ENCODE results near the gene CPEB4. TPM values are rescaled to one million over a fixed set of nuclear protein-coding genes. Genes with fewer than 3 reads are reported as not detected.

Gene CPEB4
- total RNA-seq, 1 donor from 2014 or later, result 11.3 TPM

DNA sequence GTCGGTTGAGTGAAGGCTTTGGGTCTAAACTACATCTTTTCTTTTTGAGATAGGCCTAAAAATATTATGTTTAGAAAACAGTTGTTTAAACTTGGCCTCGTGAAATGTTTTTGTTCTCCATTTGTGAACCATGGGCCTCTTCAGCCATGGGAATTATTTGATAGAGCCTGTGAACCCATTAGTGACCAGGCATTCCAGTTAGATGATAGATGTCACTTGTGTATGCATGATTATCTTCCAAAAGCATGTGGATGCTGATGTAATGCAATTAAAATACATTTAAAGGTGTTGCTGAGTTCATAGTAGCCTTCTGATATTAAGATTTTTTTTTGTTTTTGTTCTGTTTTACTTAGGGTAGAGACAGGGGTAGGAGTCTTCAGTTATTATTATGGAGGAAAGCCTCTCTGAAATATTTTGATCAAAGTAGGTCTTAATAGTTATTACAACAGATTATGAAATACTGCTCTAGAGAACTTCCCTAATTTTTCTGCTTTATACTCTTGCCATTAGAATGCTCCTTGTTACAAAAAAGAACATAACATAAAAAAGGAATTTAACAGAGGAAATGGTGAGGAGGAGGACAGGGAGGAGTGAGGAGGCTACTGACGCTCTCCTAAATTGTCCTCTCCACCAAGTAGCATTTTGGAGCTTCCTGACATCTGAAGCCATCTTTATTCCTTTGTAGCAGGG is 32.9 kb downstream of the CPEB4 start:
- Mint-ChIP-seq H3K9me3 (no peaks in the 10 kb centered on the region), H3K27me3 (ENCODE audit: low read depth) (no peaks in the 10 kb centered on the region), H3K27ac (ENCODE audit: unreplicated experiment) (no peak overlapping the region), H3K4me1 (peaks cover 22% of the 10 kb centered on the region), H3K4me3 (peak overlapping the region; percentile 10), H3K36me3 (ENCODE audit: low read depth) (no peaks in the 10 kb centered on the region)
- DNase-seq (ENCODE audit: low read depth, low spot score), result no peak
- TF ChIP-seq, protein P1, sequence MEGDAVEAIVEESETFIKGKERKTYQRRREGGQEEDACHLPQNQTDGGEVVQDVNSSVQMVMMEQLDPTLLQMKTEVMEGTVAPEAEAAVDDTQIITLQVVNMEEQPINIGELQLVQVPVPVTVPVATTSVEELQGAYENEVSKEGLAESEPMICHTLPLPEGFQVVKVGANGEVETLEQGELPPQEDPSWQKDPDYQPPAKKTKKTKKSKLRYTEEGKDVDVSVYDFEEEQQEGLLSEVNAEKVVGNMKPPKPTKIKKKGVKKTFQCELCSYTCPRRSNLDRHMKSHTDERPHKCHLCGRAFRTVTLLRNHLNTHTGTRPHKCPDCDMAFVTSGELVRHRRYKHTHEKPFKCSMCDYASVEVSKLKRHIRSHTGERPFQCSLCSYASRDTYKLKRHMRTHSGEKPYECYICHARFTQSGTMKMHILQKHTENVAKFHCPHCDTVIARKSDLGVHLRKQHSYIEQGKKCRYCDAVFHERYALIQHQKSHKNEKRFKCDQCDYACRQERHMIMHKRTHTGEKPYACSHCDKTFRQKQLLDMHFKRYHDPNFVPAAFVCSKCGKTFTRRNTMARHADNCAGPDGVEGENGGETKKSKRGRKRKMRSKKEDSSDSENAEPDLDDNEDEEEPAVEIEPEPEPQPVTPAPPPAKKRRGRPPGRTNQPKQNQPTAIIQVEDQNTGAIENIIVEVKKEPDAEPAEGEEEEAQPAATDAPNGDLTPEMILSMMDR (conservative IDR thresholded peaks at IDR 0.05), result no peak

DNA sequence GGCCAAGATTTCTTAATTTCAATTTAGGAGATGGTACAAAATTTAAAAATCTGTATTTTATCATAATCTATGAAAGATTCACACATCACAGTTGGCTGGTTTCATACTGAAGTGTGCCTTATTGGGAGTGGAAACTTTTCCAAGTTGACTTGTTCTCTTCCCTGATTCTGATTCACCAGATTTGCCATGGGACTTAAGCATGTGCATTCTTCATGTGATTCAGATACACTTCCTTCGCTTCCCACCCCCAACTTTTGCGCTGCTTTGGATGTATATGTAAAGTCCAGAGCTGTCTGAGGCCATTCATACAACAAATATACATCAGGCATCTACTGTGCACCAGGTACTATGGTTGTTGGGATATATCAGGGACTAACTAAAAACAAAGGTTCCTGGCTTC is 34.4 kb downstream of the CPEB4 start:
- Mint-ChIP-seq H3K9me3 (no peaks in the 10 kb centered on the region), H3K27me3 (ENCODE audit: low read depth) (no peaks in the 10 kb centered on the region), H3K4me1 (peaks cover 22% of the 10 kb centered on the region), H3K27ac (ENCODE audit: unreplicated experiment) (no peak overlapping the region), H3K36me3 (ENCODE audit: low read depth) (no peaks in the 10 kb centered on the region), H3K4me3 (no peak overlapping the region)
- no peak for DNase-seq (ENCODE audit: low read depth, low spot score)
- TF ChIP-seq, protein P1 (conservative IDR thresholded peaks at IDR 0.05), result no peak

DNA sequence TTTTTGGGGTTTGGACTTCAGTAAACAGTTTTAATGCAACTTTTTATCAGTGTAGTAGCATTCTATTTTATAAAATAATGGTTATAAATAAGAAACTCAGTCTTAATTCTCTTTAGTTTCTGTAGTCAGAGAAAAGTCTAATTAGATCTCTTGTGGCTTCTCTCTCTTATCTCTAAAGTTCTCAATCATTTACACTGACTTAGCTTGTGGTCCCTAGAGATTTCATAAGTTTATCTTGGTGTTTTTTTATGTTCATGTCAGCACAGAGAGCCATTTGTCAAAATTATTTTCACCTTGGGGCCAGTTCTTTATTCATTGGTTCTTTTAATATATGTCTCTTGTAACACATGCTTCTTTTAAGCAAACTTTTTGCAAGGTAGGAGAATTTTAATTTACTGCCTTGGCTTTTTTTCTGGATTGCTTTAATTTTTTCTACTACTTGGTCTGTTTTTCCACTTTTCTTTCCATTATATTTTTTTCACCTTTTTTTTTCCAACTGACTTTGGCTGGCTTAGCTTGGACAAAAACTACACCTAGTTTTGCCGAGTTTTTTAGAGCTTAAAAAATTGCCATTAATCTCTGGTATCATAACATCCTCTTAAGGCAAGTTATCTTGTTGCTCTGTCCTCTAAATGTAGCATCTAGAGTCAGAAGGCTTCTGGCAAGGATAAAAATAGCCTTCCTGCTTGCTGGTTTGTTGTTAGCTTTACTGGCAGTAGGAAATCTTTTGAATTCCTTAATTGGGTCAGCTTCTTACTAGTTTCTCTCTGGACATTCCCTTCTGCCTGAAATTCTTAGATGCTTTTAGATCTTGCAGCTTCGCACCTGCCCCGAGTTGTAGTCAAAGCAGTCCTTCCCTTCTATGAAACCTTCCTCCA is 35.3 kb downstream of the CPEB4 start:
- peaks cover 28% of the 10 kb centered on the region for H3K4me1 Mint-ChIP-seq
- TF ChIP-seq, protein P1 (conservative IDR thresholded peaks at IDR 0.05), result no peak
- H3K27me3 Mint-ChIP-seq (ENCODE audit: low read depth), result no peaks in the 10 kb centered on the region
- no peak overlapping the region for H3K4me3 Mint-ChIP-seq
- no peaks in the 10 kb centered on the region for H3K36me3 Mint-ChIP-seq (ENCODE audit: low read depth)
- no peak overlapping the region for H3K27ac Mint-ChIP-seq (ENCODE audit: unreplicated experiment)
- H3K9me3 Mint-ChIP-seq, result no peaks in the 10 kb centered on the region
- no peak for DNase-seq (ENCODE audit: low read depth, low spot score)

DNA sequence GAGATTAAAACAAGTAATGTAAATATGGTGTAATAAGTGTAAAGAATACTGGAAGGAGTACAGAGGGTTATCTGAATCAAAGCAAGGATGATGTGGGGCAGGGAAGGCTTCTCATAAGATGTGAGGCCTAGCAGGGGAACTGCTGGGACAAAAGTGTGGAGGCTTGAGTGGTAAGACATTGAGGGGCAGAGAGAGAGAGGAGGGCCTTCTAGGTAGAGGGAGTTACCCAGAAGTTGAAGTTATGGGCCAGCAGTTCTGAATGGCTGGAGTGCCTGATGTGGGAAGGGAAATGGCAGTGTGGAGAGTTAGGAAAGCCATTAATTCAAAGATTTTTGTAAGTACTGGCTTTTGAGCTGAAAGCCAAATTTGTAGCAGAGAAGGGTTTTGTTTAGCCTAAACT is 36.8 kb downstream of the CPEB4 start:
- H3K27ac Mint-ChIP-seq (ENCODE audit: unreplicated experiment), result no peak overlapping the region
- no peak overlapping the region for H3K4me3 Mint-ChIP-seq
- no peaks in the 10 kb centered on the region for H3K36me3 Mint-ChIP-seq (ENCODE audit: low read depth)
- H3K27me3 Mint-ChIP-seq (ENCODE audit: low read depth), result no peaks in the 10 kb centered on the region
- no peaks in the 10 kb centered on the region for H3K9me3 Mint-ChIP-seq
- TF ChIP-seq, protein P1 (conservative IDR thresholded peaks at IDR 0.05), result no peak
- peaks cover 35% of the 10 kb centered on the region for H3K4me1 Mint-ChIP-seq
- no peak for DNase-seq (ENCODE audit: low read depth, low spot score)

DNA sequence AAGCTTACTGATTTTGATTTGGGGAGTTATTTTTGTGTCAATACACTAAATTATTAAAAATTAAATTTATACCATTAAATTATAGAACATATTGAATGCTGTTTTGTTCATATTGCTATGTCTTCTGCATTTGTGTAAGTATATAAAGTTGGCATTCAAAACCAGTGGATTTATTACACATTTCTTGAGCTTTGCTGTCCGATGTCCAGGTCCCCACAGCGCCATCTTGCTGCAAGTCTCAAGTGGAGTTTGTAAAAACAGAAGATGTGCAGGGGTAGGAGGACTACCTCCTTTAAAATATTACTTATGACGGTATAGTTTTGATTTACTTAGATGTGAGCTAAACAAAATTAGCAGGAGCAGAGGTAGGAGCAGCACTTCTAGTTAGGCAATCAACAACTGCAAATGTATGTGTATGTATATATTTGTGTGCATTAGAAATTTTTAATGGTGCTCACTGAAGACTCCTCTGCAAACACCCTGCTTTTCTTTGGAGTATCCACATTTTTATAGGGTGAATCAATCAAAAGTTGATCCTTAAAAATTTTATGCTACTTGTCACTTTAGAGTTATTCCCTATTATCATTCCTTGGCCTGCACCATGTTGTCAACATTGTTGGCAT is 37.4 kb downstream of the CPEB4 start:
- no peaks in the 10 kb centered on the region for H3K36me3 Mint-ChIP-seq (ENCODE audit: low read depth)
- no peak overlapping the region for H3K4me3 Mint-ChIP-seq
- TF ChIP-seq, protein P1 (conservative IDR thresholded peaks at IDR 0.05), result peak; percentile 64
- no peaks in the 10 kb centered on the region for H3K27me3 Mint-ChIP-seq (ENCODE audit: low read depth)
- DNase-seq (ENCODE audit: low read depth, low spot score), result peak; percentile 24
- no peaks in the 10 kb centered on the region for H3K9me3 Mint-ChIP-seq
- H3K27ac Mint-ChIP-seq (ENCODE audit: unreplicated experiment), result no peak overlapping the region
- peaks cover 35% of the 10 kb centered on the region for H3K4me1 Mint-ChIP-seq
